Lung (tissue), 12 donors: Measurements from ENCODE around the gene PPP3R1. TPM values are rescaled to one million over a fixed set of nuclear protein-coding genes. Genes with fewer than 3 reads are reported as not detected.
A peak's percentile ranks its signal among the peaks of the same experiment; 100 is the strongest.
"Not testable (repeated sequence)": the region's sequence is repeated elsewhere in the genome, so short reads cannot be mapped to it uniquely, and the experiment has no call there.

Experiments used
- ATAC-seq: fragments of 200-7000 bp; cut with Tn5 transposase; one replicate; pipeline ENCODE4 v1.9.1; 2020; ENCODE audit warnings: moderate number of reproducible peaks; ENCODE audit not compliant: insufficient read depth, low FRiP score
- DNase-seq, 3 donors: peaks; one replicate each; pipeline ENCODE4 v3.0.0-alpha.2; 2013 to 2017
- H3K27ac ChIP-seq, 2 donors: one replicate each; pipeline ENCODE4 v1.5.1; 2013; ENCODE audit warnings: mild to moderate bottlenecking in 2 of 2, moderate library complexity in 2 of 2, control low read depth in 1 of 2, inconsistent platforms in 1 of 2, low read depth in 1 of 2, low read length in 1 of 2
- H3K27me3 ChIP-seq, 3 donors: one replicate each; pipeline ENCODE4 v1.5.1; 2013; ENCODE audit warnings: low read length in 2 of 3; ENCODE audit not compliant: control insufficient read depth in 3 of 3, insufficient read depth in 3 of 3
- H3K36me3 ChIP-seq, 4 donors: one replicate each; pipeline ENCODE4 v1.5.1; 2013; ENCODE audit warnings: low read length in 4 of 4, mild to moderate bottlenecking in 1 of 4, moderate library complexity in 1 of 4; ENCODE audit not compliant: control insufficient read depth in 4 of 4, insufficient read depth in 4 of 4
- H3K4me1 ChIP-seq, 5 donors: one replicate each; pipeline ENCODE4 v1.5.1; 2013; ENCODE audit warnings: low read length in 5 of 5, mild to moderate bottlenecking in 2 of 5, moderate library complexity in 1 of 5; ENCODE audit not compliant: control insufficient read depth in 5 of 5, insufficient read depth in 5 of 5
- H3K4me3 ChIP-seq: one replicate; pipeline ENCODE4 v1.5.1; 2013; ENCODE audit warnings: mild to moderate bottlenecking, control low read depth, moderate library complexity
- H3K9ac ChIP-seq, 2 donors: one replicate each; pipeline ENCODE4 v1.5.1; 2013; ENCODE audit warnings: low read length in 2 of 2, control low read depth in 1 of 2; ENCODE audit not compliant: insufficient read depth in 1 of 2
- H3K9me3 ChIP-seq, 4 donors: one replicate each; pipeline ENCODE4 v1.5.1; 2013; ENCODE audit warnings: low read length in 3 of 4, mild to moderate bottlenecking in 1 of 4, moderate library complexity in 1 of 4; ENCODE audit not compliant: control insufficient read depth in 4 of 4, insufficient read depth in 3 of 4
- CTCF ChIP-seq: IDR thresholded peaks from 2 replicates; pipeline ENCODE4 v1.5.1; 2012; ENCODE audit warnings: mild to moderate bottlenecking; ENCODE audit errors: control extremely low read depth, extremely low read depth
- WGBS, 2 donors: extraction: QIAGEN DNeasy Blood & Tissue Kit; methylation state at CpG; one replicate each; pipeline ENCODE4 v1.1.7; 2013; 5-methylcytosine and 5-hydroxymethylcytosine counted together
- polyA plus RNA-seq, 2 donors: library from polyadenylated mRNA; stranded (reverse); fragments of 200-250 nt; gene quantifications; one replicate each; pipeline ENCODE4 v1.2.1, GENCODE V29; 2013
- total RNA-seq, 2 donors: library from RNA; depleted of rRNA in 1 of 2; stranded (reverse); fragments of >200 nt in 1 of 2; gene quantifications; one replicate each; pipeline ENCODE4 v1.2.1, GENCODE V29; 2014 to 2021
- donor health status: control.
- donor health status: control.
- donor health status: Bipolar disorder and iron deficiency.
- donor health status: healthy.
- donor health status: DM: yes; HTN: yes; CAD: no.

Gene PPP3R1
- total and polyA plus RNA-seq, 4 donors: 20.8 to 69.7 (median 36.8) TPM

- peaks cover 0 to 10% (median 2%) of the 10 kb centered on the region in 5 donors for H3K4me1 ChIP-seq
- no peaks in the 10 kb centered on the region for H3K27me3 ChIP-seq
- ATAC-seq: no peak
- no peaks in the 10 kb centered on the region for H3K9me3 ChIP-seq
- peak overlapping the region in 1 of 2 donors; percentile 11 for H3K9ac ChIP-seq
- DNase-seq: peak in 2 of 3 donors; percentile 66 to 67
- H3K27ac ChIP-seq: no peak overlapping the region
- peaks cover 8 to 14% (median 10%) of the 10 kb centered on the region in 4 donors for H3K36me3 ChIP-seq
- no peak overlapping the region for H3K4me3 ChIP-seq
- TF ChIP-seq CTCF: no peak
- 71 to 79% methylated on average over 4 of the region's 4 CpGs for WGBS, 2 donors
Observed at GRCh38 chr2:68178954-68179627, 73.2 kb downstream of the PPP3R1 start.

- peaks cover 4 to 17% (median 7%) of the 10 kb centered on the region in 4 donors for H3K36me3 ChIP-seq
Observed at GRCh38 chr2:68178432-68178831, 73.9 kb downstream of the PPP3R1 start.

GRCh38 chr2:68177541-68177940 is 74.8 kb downstream of the PPP3R1 start:
- no peaks in the 10 kb centered on the region for H3K9me3 ChIP-seq
- ATAC-seq (no peak), DNase-seq (no peak)
- peaks cover 0 to 10% (median 2%) of the 10 kb centered on the region in 5 donors for H3K4me1 ChIP-seq
- H3K27ac ChIP-seq: no peak overlapping the region
- WGBS, 2 donors: 45 to 48% methylated on average over 2 of the region's 2 CpGs
- H3K4me3 ChIP-seq: no peak overlapping the region
- no peaks in the 10 kb centered on the region for H3K27me3 ChIP-seq
- no peak for TF ChIP-seq CTCF
- H3K9ac ChIP-seq: no peak overlapping the region
- H3K36me3 ChIP-seq: peaks cover 4 to 17% (median 7%) of the 10 kb centered on the region in 4 donors

More at GRCh38 chr2:68178432-68178831, 73.9 kb downstream of the PPP3R1 start:
- Histone ChIP-seq H3K4me3 (no peak overlapping the region), H3K9me3 (no peaks in the 10 kb centered on the region), H3K9ac (no peak overlapping the region), H3K4me1 (peaks cover 0 to 10% (median 2%) of the 10 kb centered on the region in 5 donors), H3K27ac (no peak overlapping the region), H3K27me3 (no peaks in the 10 kb centered on the region)
- DNase-seq (no peak), ATAC-seq (no peak)
- TF ChIP-seq CTCF: no peak
- WGBS, 2 donors: 98 to 99% methylated on average over 3 of the region's 3 CpGs

- WGBS, 2 donors: 52 to 68% methylated on average over 7 of the region's 7 CpGs
- no peak for TF ChIP-seq CTCF
- Histone ChIP-seq H3K36me3 (peaks cover 4 to 17% (median 7%) of the 10 kb centered on the region in 4 donors), H3K4me3 (no peak overlapping the region), H3K27me3 (no peaks in the 10 kb centered on the region), H3K4me1 (peaks cover 0 to 10% (median 2%) of the 10 kb centered on the region in 5 donors), H3K9me3 (no peaks in the 10 kb centered on the region), H3K27ac (no peak overlapping the region), H3K9ac (no peak overlapping the region)
- no peak for ATAC-seq
- DNase-seq: no peak
Observed at GRCh38 chr2:68176657-68177056, 75.7 kb downstream of the PPP3R1 start.

- ATAC-seq, DNase-seq, H3K27me3 ChIP-seq, H3K9me3 ChIP-seq, H3K27ac ChIP-seq, H3K9ac ChIP-seq, H3K4me3 ChIP-seq: not testable (repeated sequence)
- peaks cover 4 to 22% (median 7%) of the 10 kb centered on the region in 4 donors for H3K36me3 ChIP-seq
- WGBS, 2 donors: 95 to 96% methylated on average over 4 of the region's 4 CpGs
- peaks cover 0 to 10% (median 2%) of the 10 kb centered on the region in 5 donors for H3K4me1 ChIP-seq
Observed at GRCh38 chr2:68175210-68175609, 77.1 kb downstream of the PPP3R1 start.
